ENCODE data around the gene FBN2.

- TF ChIP-seq CTCF (IDR thresholded peaks at IDR 0.05) (no peak), POLR2A (IDR thresholded peaks at IDR 0.05) (no peak)
Observed at GRCh38 chr5:128258372-128258771, 279.7 kb downstream of the FBN2 start.
